ENCODE measurements around the gene CIB4. TPM values are rescaled to one million over a fixed set of nuclear protein-coding genes. Genes with fewer than 3 reads are reported as not detected.

The CIB4 gene
- total RNA-seq, 3 donors from 2014 or later (not counting 1 experiment from before 2014, with no cell fraction given) = not detected

DNA sequence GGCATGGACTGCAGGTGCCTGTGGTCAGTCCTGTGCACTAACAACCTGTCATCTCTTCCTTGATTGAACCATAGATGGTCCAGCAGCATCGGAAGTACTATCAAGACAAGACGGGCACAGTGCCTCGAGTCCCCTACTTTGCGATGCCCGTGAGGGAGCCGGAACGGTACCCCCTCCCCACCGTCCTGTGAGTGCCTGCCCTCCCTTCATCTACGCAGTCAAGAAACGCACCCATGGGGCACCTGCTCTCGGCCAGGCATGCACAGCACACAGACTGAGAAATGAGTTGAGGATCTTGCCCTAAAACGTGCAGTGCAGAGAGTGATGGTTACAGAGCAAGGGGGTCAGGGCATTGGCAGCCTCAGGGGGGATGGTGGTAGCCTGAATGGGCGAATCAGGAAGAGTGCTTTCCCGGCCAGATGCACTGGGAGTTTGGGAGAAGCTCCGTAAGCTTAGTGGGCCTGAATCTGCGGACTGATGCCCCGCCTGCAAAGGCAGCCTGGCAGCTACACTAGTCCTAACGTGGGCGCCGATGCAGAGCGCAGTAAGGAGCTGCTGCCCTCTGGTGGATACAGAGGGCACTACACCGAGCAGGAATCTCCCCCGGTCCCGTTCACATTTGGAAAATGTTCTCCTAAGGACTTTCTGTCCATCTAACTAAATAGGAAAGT lies 63.6 kb downstream of the CIB4 start:
- H3K4me1 ChIP-seq (ENCODE audit: control insufficient read depth, insufficient read depth, low read length) = no peaks in the 10 kb centered on the region
- no peak overlapping the region for H3K27ac ChIP-seq (ENCODE audit: low read length)
- no peaks in the 10 kb centered on the region for H3K9me3 Mint-ChIP-seq
- DNase-seq (peak; percentile 46 to 79), ATAC-seq (peak; percentile 82 to 95 (median 90))
- H3K4me3 Mint-ChIP-seq = no peak overlapping the region
- H3K27me3 Mint-ChIP-seq (ENCODE audit: low read depth in 2 of 2) = peaks cover 18 to 29% of the 10 kb centered on the region in 2 donors
- TF ChIP-seq, protein P1, sequence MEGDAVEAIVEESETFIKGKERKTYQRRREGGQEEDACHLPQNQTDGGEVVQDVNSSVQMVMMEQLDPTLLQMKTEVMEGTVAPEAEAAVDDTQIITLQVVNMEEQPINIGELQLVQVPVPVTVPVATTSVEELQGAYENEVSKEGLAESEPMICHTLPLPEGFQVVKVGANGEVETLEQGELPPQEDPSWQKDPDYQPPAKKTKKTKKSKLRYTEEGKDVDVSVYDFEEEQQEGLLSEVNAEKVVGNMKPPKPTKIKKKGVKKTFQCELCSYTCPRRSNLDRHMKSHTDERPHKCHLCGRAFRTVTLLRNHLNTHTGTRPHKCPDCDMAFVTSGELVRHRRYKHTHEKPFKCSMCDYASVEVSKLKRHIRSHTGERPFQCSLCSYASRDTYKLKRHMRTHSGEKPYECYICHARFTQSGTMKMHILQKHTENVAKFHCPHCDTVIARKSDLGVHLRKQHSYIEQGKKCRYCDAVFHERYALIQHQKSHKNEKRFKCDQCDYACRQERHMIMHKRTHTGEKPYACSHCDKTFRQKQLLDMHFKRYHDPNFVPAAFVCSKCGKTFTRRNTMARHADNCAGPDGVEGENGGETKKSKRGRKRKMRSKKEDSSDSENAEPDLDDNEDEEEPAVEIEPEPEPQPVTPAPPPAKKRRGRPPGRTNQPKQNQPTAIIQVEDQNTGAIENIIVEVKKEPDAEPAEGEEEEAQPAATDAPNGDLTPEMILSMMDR (IDR thresholded peaks at IDR 0.05) = peak; percentile 97
- no peak overlapping the region for H3K27ac Mint-ChIP-seq
- no peaks in the 10 kb centered on the region for H3K4me1 Mint-ChIP-seq
- no peaks in the 10 kb centered on the region for H3K27me3 ChIP-seq (ENCODE audit: control insufficient read depth, insufficient read depth, low read length)
- intact Hi-C loops (cut with micrococcal nuclease) = loop anchor here (2.0 to 5.0 kb wide), 2 partner anchors 585 to 627 kb away; no protein-coding TSS in a partner anchor
- no peaks in the 10 kb centered on the region for H3K9me3 ChIP-seq (ENCODE audit: control insufficient read depth, insufficient read depth, low read length)
- no peak overlapping the region for H3K4me3 ChIP-seq (ENCODE audit: low read length)
- no peaks in the 10 kb centered on the region for H3K36me3 ChIP-seq (ENCODE audit: control insufficient read depth, insufficient read depth, low read length)
- H3K36me3 Mint-ChIP-seq = no peaks in the 10 kb centered on the region
- 43% methylated on average over 24 of the region's 24 CpGs for WGBS (ENCODE audit: insufficient coverage)

DNA sequence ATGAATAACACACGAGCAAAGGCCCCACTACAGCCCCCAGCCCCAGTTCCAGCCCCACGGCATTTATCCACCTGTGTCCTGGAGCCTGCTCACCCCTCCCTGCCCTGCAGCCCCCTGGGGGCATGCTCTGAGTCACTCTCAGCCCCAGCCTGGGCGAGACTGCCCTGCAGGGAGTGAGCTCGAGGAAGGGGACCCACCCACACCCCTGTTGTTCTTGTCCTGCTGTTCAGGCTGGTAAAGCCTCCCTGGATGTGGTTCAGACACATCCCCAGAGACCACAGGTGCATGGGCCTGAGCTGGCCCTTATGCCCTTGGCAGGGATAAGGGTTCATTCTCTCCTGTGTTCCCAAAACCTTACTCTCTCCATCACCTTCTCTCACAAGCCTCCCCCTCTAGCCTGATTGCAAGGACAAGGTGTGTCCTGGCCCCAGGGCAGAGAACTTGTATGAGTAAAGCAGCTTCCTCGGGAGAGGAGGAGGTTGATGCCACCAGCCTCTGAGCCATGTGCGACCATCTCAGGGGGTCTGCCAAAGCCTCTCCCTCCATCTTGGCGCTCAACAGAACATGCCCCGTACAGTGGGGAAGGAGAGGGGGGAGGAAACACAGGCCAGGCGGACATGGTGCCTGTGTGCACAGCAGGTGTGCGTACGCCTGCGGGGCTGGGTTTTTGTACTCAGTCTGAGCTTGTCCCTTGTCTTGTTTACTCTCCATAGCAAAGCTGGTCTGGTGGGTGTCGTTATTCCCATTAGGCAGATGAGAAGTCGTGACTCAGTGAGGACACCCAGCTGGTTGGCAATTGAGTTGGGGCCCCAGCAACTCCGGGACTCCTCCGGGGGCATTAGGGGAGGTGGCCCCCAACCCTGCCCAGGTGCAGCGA lies 64.4 kb downstream of the CIB4 start:
- no peak for DNase-seq
- no peaks in the 10 kb centered on the region for H3K27me3 ChIP-seq (ENCODE audit: control insufficient read depth, insufficient read depth, low read length)
- no peaks in the 10 kb centered on the region for H3K36me3 Mint-ChIP-seq

DNA sequence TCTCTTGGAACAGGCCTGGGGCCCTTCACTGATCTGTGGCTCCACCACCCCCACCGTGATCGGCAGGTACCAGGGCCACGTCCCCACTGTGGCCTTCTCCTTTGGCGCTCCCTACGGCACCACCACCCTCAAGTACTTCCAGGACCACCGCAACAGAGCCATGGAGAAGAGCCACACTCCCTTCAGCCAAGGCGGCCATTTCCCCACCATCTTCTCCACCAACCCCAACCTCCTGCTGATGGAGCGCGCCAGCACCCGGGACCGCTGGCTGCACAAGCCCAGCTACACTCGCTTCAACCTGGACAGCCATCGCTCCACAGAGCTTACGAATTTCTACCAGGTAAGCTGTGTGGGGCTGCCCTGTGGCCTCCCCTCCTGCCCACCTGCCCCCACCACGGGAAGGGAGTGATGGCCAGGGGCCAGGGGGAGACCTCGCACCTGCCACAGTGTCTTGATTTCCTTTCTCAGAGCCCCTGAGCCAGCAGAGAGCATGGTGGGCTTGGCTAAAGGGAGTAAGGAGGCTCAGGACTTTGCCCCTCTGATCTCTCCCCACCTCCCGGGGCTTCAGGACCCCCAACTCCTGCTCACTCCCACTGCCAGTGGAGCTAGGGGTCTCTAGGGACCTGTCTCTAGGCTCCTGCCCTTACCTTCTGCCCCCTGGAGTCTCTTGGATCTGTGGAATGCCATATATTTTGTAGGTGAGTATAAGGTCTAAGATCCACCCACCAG lies 65.2 kb downstream of the CIB4 start:
- Histone ChIP-seq H3K4me3 (ENCODE audit: low read length) (no peak overlapping the region), H3K4me1 (ENCODE audit: control insufficient read depth, insufficient read depth, low read length) (no peaks in the 10 kb centered on the region), H3K36me3 (ENCODE audit: control insufficient read depth, insufficient read depth, low read length) (no peaks in the 10 kb centered on the region), H3K27me3 (ENCODE audit: control insufficient read depth, insufficient read depth, low read length) (no peaks in the 10 kb centered on the region), H3K9me3 (ENCODE audit: control insufficient read depth, insufficient read depth, low read length) (no peaks in the 10 kb centered on the region), H3K27ac (ENCODE audit: low read length) (no peak overlapping the region)
- 89% methylated on average over 17 of the region's 17 CpGs for WGBS (ENCODE audit: insufficient coverage)
- DNase-seq (no peak), ATAC-seq (no peak)
- H3K36me3 Mint-ChIP-seq = no peaks in the 10 kb centered on the region
- no peak overlapping the region for H3K27ac Mint-ChIP-seq
- H3K27me3 Mint-ChIP-seq (ENCODE audit: low read depth in 2 of 2) = peaks cover 24 to 30% of the 10 kb centered on the region in 2 donors
- H3K9me3 Mint-ChIP-seq = no peaks in the 10 kb centered on the region
- no peaks in the 10 kb centered on the region for H3K4me1 Mint-ChIP-seq
- H3K4me3 Mint-ChIP-seq = no peak overlapping the region
- intact Hi-C loops (cut with micrococcal nuclease) = loop anchor here (2.0 to 5.0 kb wide), 2 partner anchors 584 to 625 kb away; no protein-coding TSS in a partner anchor
- TF ChIP-seq, protein P1 (IDR thresholded peaks at IDR 0.05) = no peak

More for the DNA sequence above, 64.4 kb downstream of the CIB4 start:
- TF ChIP-seq, protein P1 (IDR thresholded peaks at IDR 0.05) = no peak
- intact Hi-C loops (cut with micrococcal nuclease) = loop anchor here (2.0 to 5.0 kb wide), 2 partner anchors 585 to 626 kb away; no protein-coding TSS in a partner anchor
- WGBS (ENCODE audit: insufficient coverage) = 82% methylated on average over 16 of the region's 17 CpGs
- H3K27ac ChIP-seq (ENCODE audit: low read length) = no peak overlapping the region
- H3K36me3 ChIP-seq (ENCODE audit: control insufficient read depth, insufficient read depth, low read length) = no peaks in the 10 kb centered on the region
- H3K4me1 ChIP-seq (ENCODE audit: control insufficient read depth, insufficient read depth, low read length) = no peaks in the 10 kb centered on the region
- Mint-ChIP-seq H3K27me3 (ENCODE audit: low read depth in 2 of 2) (peaks cover 26 to 29% of the 10 kb centered on the region in 2 donors), H3K4me3 (no peak overlapping the region), H3K9me3 (no peaks in the 10 kb centered on the region), H3K4me1 (no peaks in the 10 kb centered on the region), H3K27ac (no peak overlapping the region)
- no peaks in the 10 kb centered on the region for H3K9me3 ChIP-seq (ENCODE audit: control insufficient read depth, insufficient read depth, low read length)
- H3K4me3 ChIP-seq (ENCODE audit: low read length) = no peak overlapping the region
- ATAC-seq = no peak

All from natural killer cell (primary cell).